D721Med (cell line): ENCODE results near the gene SEMA6B.

Source experiments
- DNase-seq: peaks from one replicate; pipeline ENCODE4 v3.0.0; 2011; ENCODE audit warnings: low spot score; ENCODE audit not compliant: insufficient read length
- FAIRE-seq: peaks from 2 replicates; lab custom pipeline; 2011; peaks lifted over from hg19 to GRCh38; lab: Jason Lieb, UNC
- TF ChIP-seq, protein P1 (sequence below): IDR thresholded peaks from 2 replicates; pipeline ENCODE4 v1.5.1; 2012; ENCODE audit warnings: mild to moderate bottlenecking, control low read depth; ENCODE audit not compliant: insufficient read depth; ENCODE audit errors: missing control alignments

SEMA6B gene

GRCh38 chr19:4515732-4516131, 43.8 kb downstream of the SEMA6B start:
- FAIRE-seq (no peak), DNase-seq (no peak)
- TF ChIP-seq, protein P1, sequence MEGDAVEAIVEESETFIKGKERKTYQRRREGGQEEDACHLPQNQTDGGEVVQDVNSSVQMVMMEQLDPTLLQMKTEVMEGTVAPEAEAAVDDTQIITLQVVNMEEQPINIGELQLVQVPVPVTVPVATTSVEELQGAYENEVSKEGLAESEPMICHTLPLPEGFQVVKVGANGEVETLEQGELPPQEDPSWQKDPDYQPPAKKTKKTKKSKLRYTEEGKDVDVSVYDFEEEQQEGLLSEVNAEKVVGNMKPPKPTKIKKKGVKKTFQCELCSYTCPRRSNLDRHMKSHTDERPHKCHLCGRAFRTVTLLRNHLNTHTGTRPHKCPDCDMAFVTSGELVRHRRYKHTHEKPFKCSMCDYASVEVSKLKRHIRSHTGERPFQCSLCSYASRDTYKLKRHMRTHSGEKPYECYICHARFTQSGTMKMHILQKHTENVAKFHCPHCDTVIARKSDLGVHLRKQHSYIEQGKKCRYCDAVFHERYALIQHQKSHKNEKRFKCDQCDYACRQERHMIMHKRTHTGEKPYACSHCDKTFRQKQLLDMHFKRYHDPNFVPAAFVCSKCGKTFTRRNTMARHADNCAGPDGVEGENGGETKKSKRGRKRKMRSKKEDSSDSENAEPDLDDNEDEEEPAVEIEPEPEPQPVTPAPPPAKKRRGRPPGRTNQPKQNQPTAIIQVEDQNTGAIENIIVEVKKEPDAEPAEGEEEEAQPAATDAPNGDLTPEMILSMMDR: no peak

GRCh38 chr19:4513248-4513647, 46.2 kb downstream of the SEMA6B start:
- no peak for FAIRE-seq
- TF ChIP-seq, protein P1: no peak
- no peak for DNase-seq

DNA sequence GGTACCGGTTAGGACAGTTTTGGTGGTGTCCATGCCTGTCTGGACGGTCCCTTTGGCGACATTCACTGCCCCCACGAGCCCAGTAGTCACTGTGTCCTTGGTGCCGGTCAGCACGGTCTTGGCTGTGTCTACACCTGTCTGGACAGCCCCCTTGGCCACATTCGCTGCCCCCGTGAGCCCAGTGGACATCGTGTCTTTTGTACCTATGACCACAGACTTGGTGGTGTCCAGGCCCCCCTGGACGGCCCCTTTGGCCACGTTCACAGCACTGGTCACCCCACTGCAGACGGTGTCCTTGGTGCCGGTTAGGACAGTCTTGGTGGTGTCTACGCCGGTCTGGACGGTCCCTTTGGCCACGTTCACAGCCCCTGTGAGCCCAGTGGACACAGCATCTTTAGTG, 47.4 kb downstream of the SEMA6B start:
- TF ChIP-seq, protein P1: no peak
- no peak for DNase-seq
- FAIRE-seq: no peak

- DNase-seq: no peak
- FAIRE-seq: no peak
- TF ChIP-seq, protein P1: no peak
Measured at GRCh38 chr19:4511300-4512054, 48.0 kb downstream of the SEMA6B start.

GRCh38 chr19:4510435-4511255, 48.8 kb downstream of the SEMA6B start:
- FAIRE-seq (no peak), DNase-seq (no peak)
- TF ChIP-seq, protein P1: no peak

- TF ChIP-seq, protein P1: no peak
- DNase-seq (no peak), FAIRE-seq (no peak)
Measured at GRCh38 chr19:4508698-4509097, 50.8 kb downstream of the SEMA6B start.
